ENCODE results near the gene SLC27A1.

DNA sequence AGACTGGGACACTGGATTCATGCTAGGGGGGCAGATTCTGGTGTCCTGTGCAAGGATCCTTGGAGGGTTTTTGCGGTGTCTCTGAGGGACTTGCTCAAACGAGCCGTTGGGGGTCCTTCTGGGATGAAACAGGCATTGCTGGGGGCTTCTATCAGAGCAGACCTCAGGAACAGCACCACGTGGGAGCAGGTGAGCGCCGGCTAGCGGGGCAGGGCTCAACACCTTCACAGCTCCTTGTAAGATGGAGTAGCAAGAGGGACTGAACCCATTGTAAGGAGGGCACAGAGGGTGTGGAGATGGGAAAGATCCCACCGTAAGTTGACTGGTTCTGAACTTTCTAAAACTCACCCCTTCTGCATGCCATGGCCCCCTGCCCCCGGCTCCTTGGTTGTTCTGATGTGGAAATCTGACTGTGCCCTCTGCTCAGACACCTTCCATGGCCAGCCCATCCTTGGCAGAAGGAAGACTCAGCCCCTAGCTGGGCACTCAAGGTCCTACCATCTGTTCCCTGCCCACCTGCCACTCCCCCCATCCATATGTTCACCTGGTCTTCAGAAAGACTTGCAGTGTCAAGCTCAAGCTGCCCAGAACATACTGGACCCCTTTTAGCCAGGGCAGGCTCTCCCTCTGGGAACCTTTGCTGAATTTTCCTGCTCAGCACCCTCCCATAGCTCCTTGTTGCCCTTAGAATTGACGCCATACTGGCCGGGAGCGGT, 1.2 kb downstream of the SLC27A1 start:
- TF ChIP-seq CTCF (conservative IDR thresholded peaks at IDR 0.05; ENCODE audit: low read depth, low read length) (no peak), EZH2phosphoT487 (IDR thresholded peaks at IDR 0.05; ENCODE audit: borderline replicate concordance, low read length) (no peak), EZH2 (IDR thresholded peaks at IDR 0.05; ENCODE audit: low read length, unreplicated experiment) (no peak)
